Thymus (tissue), 11 donors: ENCODE measurements around the gene RPS6KA2. TPM values are rescaled to one million over a fixed set of nuclear protein-coding genes. Genes with fewer than 3 reads are reported as not detected.
A peak's percentile ranks its signal among the peaks of the same experiment; 100 is the strongest.

Experiments
- DNase-seq, 9 donors: peaks; one replicate each; pipeline ENCODE4 v3.0.0-alpha.2; 2013; ENCODE audit warnings: low spot score in 9 of 9, low read depth in 6 of 9, missing footprints in 1 of 9
- H3K27ac ChIP-seq, 2 donors: one replicate each; pipeline ENCODE4 v1.5.1; 2013; ENCODE audit warnings: control low read depth in 1 of 2, low read depth in 1 of 2, low read length in 1 of 2, mild to moderate bottlenecking in 1 of 2, moderate library complexity in 1 of 2
- H3K27me3 ChIP-seq, 2 donors: one replicate each; pipeline ENCODE4 v1.5.1; 2013; ENCODE audit warnings: low read length in 1 of 2; ENCODE audit not compliant: control insufficient read depth in 2 of 2, insufficient read depth in 1 of 2
- H3K36me3 ChIP-seq, 2 donors: one replicate each; pipeline ENCODE4 v1.5.1; 2013; ENCODE audit warnings: low read length in 1 of 2, mild to moderate bottlenecking in 1 of 2, moderate library complexity in 1 of 2; ENCODE audit not compliant: control insufficient read depth in 2 of 2, insufficient read depth in 2 of 2
- H3K4me1 ChIP-seq, 2 donors: one replicate each; pipeline ENCODE4 v1.5.1; 2013; ENCODE audit warnings: low read length in 2 of 2; ENCODE audit not compliant: control insufficient read depth in 2 of 2, insufficient read depth in 2 of 2
- H3K4me3 ChIP-seq, 2 donors: one replicate each; pipeline ENCODE4 v1.5.1; 2013; ENCODE audit warnings: low read length in 2 of 2, control low read depth in 1 of 2, mild to moderate bottlenecking in 1 of 2
- H3K9me3 ChIP-seq, 2 donors: one replicate each; pipeline ENCODE4 v1.5.1; 2013; ENCODE audit warnings: low read length in 1 of 2, mild to moderate bottlenecking in 1 of 2; ENCODE audit not compliant: control insufficient read depth in 2 of 2, insufficient read depth in 1 of 2
- WGBS: extraction: QIAGEN DNeasy Blood & Tissue Kit; methylation state at CpG from one replicate; pipeline ENCODE4 v1.1.7; 2013; 5-methylcytosine and 5-hydroxymethylcytosine counted together
- polyA plus RNA-seq: library from polyadenylated mRNA; stranded (reverse); fragments of 200-250 nt; gene quantifications from one replicate; pipeline ENCODE4 v1.2.3, GENCODE V29; 2013
- total RNA-seq: library from RNA; stranded (reverse); fragments of 120-200 nt; gene quantifications from one replicate; pipeline ENCODE4 v1.2.4, GENCODE V29; 2013
- donor health status: healthy.

The RPS6KA2 gene
- total and polyA plus RNA-seq, 2 donors: 2.9 to 12.3 TPM

DNA sequence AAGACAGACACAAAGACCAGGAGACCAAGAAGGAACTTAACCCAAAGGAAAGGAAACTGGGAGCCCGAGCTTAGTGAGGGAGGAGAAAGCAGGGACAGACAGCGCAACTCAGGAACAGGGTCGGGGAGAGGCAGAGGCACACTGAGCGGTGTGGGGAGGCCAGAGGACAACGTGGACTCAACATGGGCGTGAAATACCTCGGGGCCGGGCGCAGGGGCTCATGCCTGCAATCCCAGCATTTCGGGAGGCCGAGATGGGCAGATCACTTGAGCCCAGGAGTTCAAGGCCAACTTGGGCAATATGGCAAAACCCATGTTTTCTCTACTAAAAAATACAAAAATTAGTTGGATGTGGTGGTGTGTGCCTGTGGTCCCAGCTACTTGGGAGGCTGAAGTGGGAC is 5.7 kb upstream of the RPS6KA2 start:
- Histone ChIP-seq H3K4me1 (peaks cover 7 to 18% of the 10 kb centered on the region in 2 donors), H3K36me3 (no peaks in the 10 kb centered on the region), H3K27me3 (peaks cover 8 to 51% of the 10 kb centered on the region in 2 donors), H3K9me3 (peaks cover 0 to 3% of the 10 kb centered on the region in 2 donors), H3K4me3 (no peak overlapping the region), H3K27ac (no peak overlapping the region)
- WGBS: 98% methylated on average over 11 of the region's 11 CpGs
- no peak for DNase-seq

- Histone ChIP-seq H3K9me3 (peaks cover 0 to 3% of the 10 kb centered on the region in 2 donors), H3K36me3 (no peaks in the 10 kb centered on the region), H3K27me3 (peaks cover 20 to 58% of the 10 kb centered on the region in 2 donors), H3K4me1 (peaks cover 12 to 20% of the 10 kb centered on the region in 2 donors), H3K4me3 (no peak overlapping the region), H3K27ac (no peak overlapping the region)
- DNase-seq: no peak
- WGBS: 84% methylated on average over 6 of the region's 6 CpGs
These were observed 3.4 kb upstream of the RPS6KA2 start for GRCh38 chr6:166630462-166630861.

- Histone ChIP-seq H3K27me3 (peaks cover 20 to 64% of the 10 kb centered on the region in 2 donors), H3K36me3 (no peaks in the 10 kb centered on the region), H3K27ac (no peak overlapping the region), H3K4me3 (no peak overlapping the region), H3K9me3 (peaks cover 0 to 3% of the 10 kb centered on the region in 2 donors), H3K4me1 (peaks cover 12 to 20% of the 10 kb centered on the region in 2 donors)
- DNase-seq: no peak
- 92% methylated on average over 5 of the region's 5 CpGs for WGBS
These were observed 2.6 kb upstream of the RPS6KA2 start for GRCh38 chr6:166629628-166630027.

DNA sequence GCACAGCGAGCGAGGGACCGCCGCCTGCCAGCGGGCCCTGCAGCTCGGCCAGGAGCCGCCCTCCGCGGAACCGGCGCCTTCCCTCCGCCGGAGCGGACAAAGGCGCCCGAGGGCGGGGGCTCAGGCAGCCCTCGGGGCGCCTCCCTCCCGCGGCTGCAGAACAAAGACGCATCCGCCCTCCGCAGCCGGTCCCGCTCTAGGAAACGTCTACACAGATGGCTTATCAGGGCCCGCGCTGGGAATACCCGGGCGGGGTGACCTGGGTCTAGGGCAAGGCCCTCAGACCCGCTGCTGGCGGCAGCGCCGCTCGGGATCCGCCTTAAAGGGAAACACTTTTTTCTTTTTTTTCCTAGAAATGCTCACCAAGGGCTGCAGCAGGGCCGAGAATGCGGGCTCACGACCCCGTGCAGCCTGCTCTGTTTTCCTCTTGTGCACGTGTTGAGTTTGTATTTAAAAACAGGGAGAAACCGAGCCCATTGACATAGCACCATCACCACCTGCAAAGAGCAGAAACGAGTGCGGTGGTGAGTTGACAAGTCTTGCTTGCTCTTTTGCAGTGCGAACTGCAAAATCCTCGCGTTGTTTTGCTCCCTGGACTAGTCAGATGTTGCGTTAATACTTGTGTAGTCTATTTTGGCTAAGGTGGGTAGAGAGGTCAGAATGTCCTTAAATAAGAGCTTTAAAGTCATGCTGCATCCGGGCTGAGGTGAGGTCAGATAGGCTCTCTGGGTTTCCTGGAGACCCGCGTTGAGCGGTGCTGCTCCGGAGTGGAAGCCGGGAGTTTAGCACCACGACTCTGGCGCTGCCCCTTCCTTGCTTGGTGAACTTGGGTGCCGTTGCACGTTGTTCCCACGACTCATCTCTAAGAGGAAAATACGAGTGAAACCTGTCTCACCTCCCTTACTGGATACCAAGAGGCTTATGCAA is 1.1 kb upstream of the RPS6KA2 start:
- peaks cover 20 to 68% of the 10 kb centered on the region in 2 donors for H3K27me3 ChIP-seq
- peaks cover 0 to 3% of the 10 kb centered on the region in 2 donors for H3K9me3 ChIP-seq
- peak in 8 of 9 donors; percentile 18 to 80 (median 48) for DNase-seq
- peak overlapping the region; percentile 66 to 76 for H3K4me3 ChIP-seq
- H3K27ac ChIP-seq: peak overlapping the region; percentile 90 to 93
- WGBS: under 1% methylated on average over 61 of the region's 61 CpGs
- no peaks in the 10 kb centered on the region for H3K36me3 ChIP-seq
- peaks cover 12 to 23% of the 10 kb centered on the region in 2 donors for H3K4me1 ChIP-seq

- Histone ChIP-seq H3K36me3 (no peaks in the 10 kb centered on the region), H3K9me3 (peaks cover 0 to 3% of the 10 kb centered on the region in 2 donors), H3K27me3 (peaks cover 20 to 65% of the 10 kb centered on the region in 2 donors), H3K4me3 (peak overlapping the region; percentile 47 to 70), H3K27ac (peak overlapping the region in 1 of 2 donors; percentile 46), H3K4me1 (peaks cover 12 to 23% of the 10 kb centered on the region in 2 donors)
- peak in 4 of 9 donors; percentile 11 to 43 (median 24) for DNase-seq
- WGBS: 3% methylated on average over 66 of the region's 66 CpGs
These were observed 646 bp downstream of the RPS6KA2 start for GRCh38 chr6:166626177-166627032.

GRCh38 chr6:166625356-166625755 is 1.7 kb downstream of the RPS6KA2 start:
- Histone ChIP-seq H3K27me3 (peaks cover 20 to 57% of the 10 kb centered on the region in 2 donors), H3K27ac (no peak overlapping the region), H3K4me1 (peaks cover 12 to 23% of the 10 kb centered on the region in 2 donors), H3K36me3 (no peaks in the 10 kb centered on the region), H3K9me3 (peaks cover 0 to 3% of the 10 kb centered on the region in 2 donors), H3K4me3 (no peak overlapping the region)
- WGBS: 92% methylated on average over 5 of the region's 5 CpGs
- DNase-seq: no peak

GRCh38 chr6:166624275-166624674 is 2.8 kb downstream of the RPS6KA2 start:
- Histone ChIP-seq H3K27ac (no peak overlapping the region), H3K9me3 (peaks cover 0 to 3% of the 10 kb centered on the region in 2 donors), H3K36me3 (no peaks in the 10 kb centered on the region), H3K4me1 (peaks cover 12 to 23% of the 10 kb centered on the region in 2 donors), H3K27me3 (peaks cover 14 to 46% of the 10 kb centered on the region in 2 donors), H3K4me3 (no peak overlapping the region)
- WGBS: 61% methylated on average over 4 of the region's 4 CpGs
- peak in 1 of 9 donors; percentile 13 for DNase-seq

DNA sequence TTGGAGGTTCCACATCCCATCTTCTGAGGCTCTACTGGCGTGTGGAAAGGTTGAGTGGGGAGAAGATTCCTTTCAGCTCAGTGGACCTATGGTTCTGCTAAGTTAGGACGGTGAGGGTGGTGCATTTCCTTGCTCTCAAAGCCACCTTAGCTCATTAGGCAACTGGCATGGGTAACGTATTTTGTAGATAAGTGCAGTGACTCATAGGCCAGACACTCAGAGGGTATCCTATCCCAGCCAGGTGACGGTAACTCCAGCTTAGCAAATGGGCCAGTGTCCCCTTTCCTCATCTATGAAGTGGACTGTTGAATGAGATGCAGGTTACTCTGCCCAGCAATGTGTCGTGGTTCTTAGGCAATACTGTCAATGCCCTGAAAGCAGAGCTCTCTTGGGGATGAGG is 3.7 kb downstream of the RPS6KA2 start:
- Histone ChIP-seq H3K4me1 (peaks cover 8 to 14% of the 10 kb centered on the region in 2 donors), H3K9me3 (peaks cover 0 to 3% of the 10 kb centered on the region in 2 donors), H3K36me3 (no peaks in the 10 kb centered on the region), H3K4me3 (no peak overlapping the region), H3K27ac (no peak overlapping the region), H3K27me3 (peaks cover 12 to 37% of the 10 kb centered on the region in 2 donors)
- 95% methylated on average over 5 of the region's 5 CpGs for WGBS
- no peak for DNase-seq
